ENCODE results near the gene CDC14A.

- TF ChIP-seq CTCF (IDR thresholded peaks at IDR 0.05): no peak
- no peak for TF ChIP-seq POLR2AphosphoS5 (IDR thresholded peaks at IDR 0.05)
- no peak for TF ChIP-seq EP300 (IDR thresholded peaks at IDR 0.05)
Measured at GRCh38 chr1:100342348-100342747, 10.0 kb upstream of the CDC14A start.
